HepG2 (cell line): ENCODE data around the gene GNG7. TPM values are rescaled to one million over a fixed set of nuclear protein-coding genes. Genes with fewer than 3 reads are reported as not detected.
"Not testable (repeated sequence)": the region's sequence is repeated elsewhere in the genome, so short reads cannot be mapped to it uniquely, and the experiment has no call there.

Source experiments
- ATAC-seq: fragments of 200-7000 bp; cut with Tn5 transposase; 3 replicates; pipeline ENCODE4 v1.9.1; 2020; ENCODE audit warnings: mild to moderate bottlenecking, moderate library complexity
- BruUV-seq: library from RNA; stranded (reverse); fragments of 400-500 nt; replicated peaks from 2 replicates; lab custom pipeline; 2021; lab: Mats Ljungman, UMichigan
- CTCF ChIA-PET: fragments of 300-600 bp; formaldehyde crosslinking; extraction: SDS; loops from one replicate; lab custom pipeline; 2021; ENCODE audit warnings: low total read pairs, inconsistent platforms, low intra/inter-chr PET ratio; lab: Yijun Ruan, JAX
- POLR2A ChIA-PET: fragments of 350-600 bp; sonication (Branson Sonifier 250); formaldehyde crosslinking; loops from one replicate; lab custom pipeline; 2020; ENCODE audit warnings: antibody characterized with exemption, inconsistent platforms; lab: Yijun Ruan, JAX
- DNase-seq: peaks from one replicate; pipeline ENCODE4 v3.0.0-alpha.2; 2015; ENCODE audit warnings: low spot score
- FAIRE-seq: peaks from 3 replicates; lab custom pipeline; 2011; peaks lifted over from hg19 to GRCh38; lab: Jason Lieb, UNC
- H2AFZ ChIP-seq: one replicate; pipeline ENCODE4 v1.6.1; 2011; ENCODE audit warnings: low read length, inconsistent platforms
- H3K27ac ChIP-seq: fragments of 300-600 bp; 3 replicates; pipeline ENCODE4 v1.8.0; 2011; ENCODE audit warnings: mixed run types, mild to moderate bottlenecking, mixed read lengths, low read length, inconsistent platforms; ENCODE audit not compliant: insufficient read depth; ENCODE audit errors: extremely low read length
- H3K27me3 ChIP-seq, 2 experiments: fragments of 200-600 bp in 1 of 2; 2 replicates in 1 of 2; 3 replicates in 1 of 2; pipeline versions ENCODE4 v1.6.0 to v1.8.0; 2011; ENCODE audit warnings: low read length in 2 of 2, mild to moderate bottlenecking in 2 of 2, moderate library complexity in 2 of 2, inconsistent platforms in 1 of 2; ENCODE audit not compliant: insufficient read depth in 2 of 2, control insufficient read depth in 1 of 2
- H3K36me3 ChIP-seq, 2 experiments: fragments of 200-600 bp in 1 of 2; replicated peaks in 1 of 2; 2 replicates in 1 of 2; 3 replicates in 1 of 2; pipeline versions ENCODE4 v1.5.1 to v1.8.0; 2011; ENCODE audit warnings: low read length in 2 of 2, inconsistent platforms in 1 of 2; ENCODE audit not compliant: insufficient read depth in 2 of 2, control insufficient read depth in 1 of 2
- H3K4me1 ChIP-seq: 2 replicates; pipeline ENCODE4 v1.5.1; 2012; ENCODE audit warnings: low read length, inconsistent platforms; ENCODE audit not compliant: insufficient read depth
- H3K4me2 ChIP-seq: 2 replicates; pipeline ENCODE4 v1.6.0; 2011; ENCODE audit warnings: low read depth, low read length, inconsistent platforms
- H3K4me3 ChIP-seq, 3 experiments: fragments of 200-600 bp in 1 of 3; sonication (generic), shearing (Covaris generic) in 1 of 3; replicated peaks in 1 of 3; 2 replicates each; pipeline ENCODE4 v1.5.1; 2011 to 2016; ENCODE audit warnings: low read length in 3 of 3, inconsistent platforms in 2 of 3, low read depth in 2 of 3, mild to moderate bottlenecking in 2 of 3, control low read depth in 1 of 3, mixed read lengths in 1 of 3; ENCODE audit not compliant: insufficient read depth in 1 of 3
- H3K79me2 ChIP-seq: one replicate; pipeline ENCODE4 v1.6.1; 2011; ENCODE audit warnings: low read length, inconsistent platforms; ENCODE audit not compliant: insufficient read depth
- H3K9ac ChIP-seq: 2 replicates; pipeline ENCODE4 v1.6.0; 2011; ENCODE audit warnings: mild to moderate bottlenecking, low read depth, low read length, inconsistent platforms; ENCODE audit not compliant: insufficient read depth
- H3K9me3 ChIP-seq: 2 replicates; pipeline ENCODE4 v1.5.1; 2012; ENCODE audit warnings: mild to moderate bottlenecking, low read length
- H4K20me1 ChIP-seq: 2 replicates; pipeline ENCODE4 v1.6.0; 2011; ENCODE audit warnings: inconsistent platforms, mild to moderate bottlenecking, low read length, moderate library complexity; ENCODE audit not compliant: insufficient read depth
- ADNP ChIP-seq: sonication (generic); formaldehyde crosslinking; IDR thresholded peaks from 2 replicates; pipeline ENCODE4 v1.4.0; 2020; ENCODE audit warnings: missing genetic modification reagents
- CREB1 ChIP-seq, 2 experiments: fragments of 450-650 bp in 1 of 2; IDR thresholded peaks; 2 replicates each; pipeline ENCODE4 v1.6.1; 2016 to 2017; ENCODE audit warnings: control low read depth in 1 of 2, mild to moderate bottlenecking in 1 of 2, missing compliant biosample characterization in 1 of 2, missing genetic modification characterization in 1 of 2
- DPF2 ChIP-seq: sonication (generic); formaldehyde crosslinking; IDR thresholded peaks from 2 replicates; pipeline ENCODE4 v1.4.0; 2020; ENCODE audit warnings: mild to moderate bottlenecking, low read depth, missing genetic modification reagents, borderline replicate concordance
- FOSL2 ChIP-seq: sonication (generic); formaldehyde crosslinking; IDR thresholded peaks from 2 replicates; pipeline ENCODE4 v1.4.0; 2020; ENCODE audit warnings: missing genetic modification reagents
- HHEX ChIP-seq: IDR thresholded peaks from 2 replicates; pipeline ENCODE4 v1.6.1; 2016; ENCODE audit warnings: control low read depth
- JUND ChIP-seq: sonication (generic); formaldehyde crosslinking; IDR thresholded peaks from 2 replicates; pipeline ENCODE4 v1.8.0; 2022; ENCODE audit warnings: mild to moderate bottlenecking, missing genetic modification reagents
- KDM1A ChIP-seq: IDR thresholded peaks from 2 replicates; pipeline ENCODE4 v1.6.1; 2016; ENCODE audit warnings: missing compliant biosample characterization
- MAFF ChIP-seq: IDR thresholded peaks from 2 replicates; pipeline ENCODE4 v1.6.1; 2011; ENCODE audit warnings: low read depth, low read length, improper control_type of control experiment
- MAFK ChIP-seq, 2 experiments: IDR thresholded peaks in 1 of 2; conservative IDR thresholded peaks in 1 of 2; 2 replicates each; pipeline ENCODE4 v1.6.1; 2011; ENCODE audit warnings: improper control_type of control experiment in 2 of 2, low read length in 2 of 2
- RCOR2 ChIP-seq: IDR thresholded peaks from 2 replicates; pipeline ENCODE4 v1.6.1; 2016; ENCODE audit warnings: missing biosample characterization, missing genetic modification reagents
- RXRA ChIP-seq: sonication (generic); formaldehyde crosslinking; IDR thresholded peaks from 2 replicates; pipeline ENCODE4 v1.5.1; 2020; ENCODE audit warnings: missing genetic modification reagents
- ZFP36 ChIP-seq: fragments of 150-350 bp; IDR thresholded peaks from 2 replicates; pipeline ENCODE4 v1.6.1; 2018; ENCODE audit warnings: borderline replicate concordance, low read length, low read depth; ENCODE audit not compliant: partially characterized antibody
- ZMYM3 ChIP-seq: sonication (generic); formaldehyde crosslinking; IDR thresholded peaks from 2 replicates; pipeline ENCODE4 v1.5.1; 2020; ENCODE audit warnings: mild to moderate bottlenecking, missing genetic modification reagents
- ZNF136 ChIP-seq: sonication (generic); formaldehyde crosslinking; IDR thresholded peaks from 2 replicates; pipeline ENCODE4 v1.8.1; 2022; ENCODE audit warnings: low read depth, mild to moderate bottlenecking, moderate library complexity, missing genetic modification reagents
- ZNF460 ChIP-seq: sonication (generic); formaldehyde crosslinking; IDR thresholded peaks from 2 replicates; pipeline ENCODE4 v1.5.1; 2020; ENCODE audit warnings: missing genetic modification reagents, mild to moderate bottlenecking, borderline replicate concordance
- ZNF768 ChIP-seq: sonication (generic); formaldehyde crosslinking; IDR thresholded peaks from 2 replicates; pipeline ENCODE4 v1.4.0; 2020; ENCODE audit warnings: missing genetic modification reagents
- whole genome bisulfite sequencing: methylation state at CpG from one replicate; pipeline ENCODE4 v1.1.6; 2017; ENCODE audit warnings: low lambda C conversion rate; 5-methylcytosine and 5-hydroxymethylcytosine counted together
- in situ Hi-C: cut with HindIII; loops from 2 replicates; pipeline ENCODE4 v1.10.0; 2017; ENCODE audit warnings: low pct_unique_long_range_greater_than_20kb; ENCODE audit not compliant: extremely low pct_ligation_motif_present
- intact Hi-C: fragments of 100-400 bp; cut with micrococcal nuclease; formaldehyde crosslinking; loops from one replicate; pipeline ENCODE4 v1.10.0; 2022; ENCODE audit not compliant: unreplicated experiment
- polyA plus RNA-seq, 8 experiments: library from polyadenylated mRNA; depleted of rRNA in 3 of 8; stranded (reverse) in 7 of 8; unstranded in 1 of 8; fragments of >200 nt; fragmentation: Illumina TruSeq in 4 of 8; extraction: Trizol in 4 of 8; gene quantifications; 2 replicates each; pipeline versions ENCODE4 v1.2.1 to v1.2.3, GENCODE V29; 2011 to 2016; ENCODE audit warnings: low read depth in 4 of 8, missing spikeins in 1 of 8, mixed read lengths in 1 of 8; ENCODE audit not compliant: insufficient read depth in 1 of 8
- total RNA-seq, 5 experiments: library from RNA; depleted of rRNA; stranded (reverse); fragments of >200 nt; fragmentation: Illumina TruSeq; extraction: Trizol; gene quantifications; 2 replicates each; pipeline ENCODE4 v1.2.3, GENCODE V29; 2016; ENCODE audit warnings: low read depth in 1 of 5
- TF ChIP-seq, protein P1 (sequence below): sonication (generic); formaldehyde crosslinking; IDR thresholded peaks from 2 replicates; pipeline ENCODE4 v1.4.0; 2020; ENCODE audit warnings: missing genetic modification reagents, mild to moderate bottlenecking, borderline replicate concordance

Gene GNG7
- total and polyA plus RNA-seq, 2 of the 13 experiments (the other 11 are each of a cell fraction or from before 2014, with no cell fraction given), result 1.4 to 3.3 TPM

DNA sequence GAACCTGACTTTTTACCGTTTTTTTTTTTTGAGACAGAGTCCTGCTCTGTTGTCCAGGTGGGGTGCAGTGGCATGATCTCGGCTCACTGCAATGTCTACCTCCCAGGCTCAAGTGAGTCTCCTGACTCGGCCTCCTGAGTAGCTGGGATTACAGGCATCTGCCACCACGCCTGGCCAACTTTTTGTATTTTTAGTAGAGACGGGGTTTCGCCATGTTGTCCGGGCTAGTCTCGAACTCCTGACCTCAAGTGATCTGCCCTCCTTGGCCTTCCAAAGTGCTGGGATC lies 232.6 kb downstream of the GNG7 start:
- Histone ChIP-seq H3K4me1 (peaks cover 30% of the 10 kb centered on the region), H3K4me3 (peak overlapping the region in 1 of 3 experiments; percentile 51; a peak in 1 of 6 replicates), H3K4me2 (peak overlapping the region; percentile 74)
- intact Hi-C loops, DNase-seq, FAIRE-seq, H3K9ac ChIP-seq, ATAC-seq, H3K27ac ChIP-seq, H3K27me3 ChIP-seq, BruUV-seq, H4K20me1 ChIP-seq, H3K79me2 ChIP-seq, CTCF ChIA-PET, H3K36me3 ChIP-seq, in situ Hi-C loops, H3K9me3 ChIP-seq, H2AFZ ChIP-seq: not testable (repeated sequence)
- 14% methylated on average over 8 of the region's 8 CpGs for WGBS
- TF ChIP-seq, protein P1, sequence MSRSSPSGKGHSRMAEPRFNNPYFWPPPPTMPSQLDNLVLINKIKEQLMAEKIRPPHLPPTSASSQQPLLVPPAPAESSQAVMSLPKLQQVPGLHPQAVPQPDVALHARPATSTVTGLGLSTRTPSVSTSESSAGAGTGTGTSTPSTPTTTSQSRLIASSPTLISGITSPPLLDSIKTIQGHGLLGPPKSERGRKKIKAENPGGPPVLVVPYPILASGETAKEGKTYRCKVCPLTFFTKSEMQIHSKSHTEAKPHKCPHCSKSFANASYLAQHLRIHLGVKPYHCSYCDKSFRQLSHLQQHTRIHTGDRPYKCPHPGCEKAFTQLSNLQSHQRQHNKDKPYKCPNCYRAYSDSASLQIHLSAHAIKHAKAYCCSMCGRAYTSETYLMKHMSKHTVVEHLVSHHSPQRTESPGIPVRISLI (CRISPR knock-in tag), result 0 out of 2 replicates have a peak, but pooled peaks have one; percentile 19
- POLR2A ChIA-PET, result interaction anchor here (0.7 to 1.4 kb wide), 3 partner anchors 77 to 118 kb away, joined by 3 to 5 read pairs (median 3); no protein-coding TSS in a partner anchor

DNA sequence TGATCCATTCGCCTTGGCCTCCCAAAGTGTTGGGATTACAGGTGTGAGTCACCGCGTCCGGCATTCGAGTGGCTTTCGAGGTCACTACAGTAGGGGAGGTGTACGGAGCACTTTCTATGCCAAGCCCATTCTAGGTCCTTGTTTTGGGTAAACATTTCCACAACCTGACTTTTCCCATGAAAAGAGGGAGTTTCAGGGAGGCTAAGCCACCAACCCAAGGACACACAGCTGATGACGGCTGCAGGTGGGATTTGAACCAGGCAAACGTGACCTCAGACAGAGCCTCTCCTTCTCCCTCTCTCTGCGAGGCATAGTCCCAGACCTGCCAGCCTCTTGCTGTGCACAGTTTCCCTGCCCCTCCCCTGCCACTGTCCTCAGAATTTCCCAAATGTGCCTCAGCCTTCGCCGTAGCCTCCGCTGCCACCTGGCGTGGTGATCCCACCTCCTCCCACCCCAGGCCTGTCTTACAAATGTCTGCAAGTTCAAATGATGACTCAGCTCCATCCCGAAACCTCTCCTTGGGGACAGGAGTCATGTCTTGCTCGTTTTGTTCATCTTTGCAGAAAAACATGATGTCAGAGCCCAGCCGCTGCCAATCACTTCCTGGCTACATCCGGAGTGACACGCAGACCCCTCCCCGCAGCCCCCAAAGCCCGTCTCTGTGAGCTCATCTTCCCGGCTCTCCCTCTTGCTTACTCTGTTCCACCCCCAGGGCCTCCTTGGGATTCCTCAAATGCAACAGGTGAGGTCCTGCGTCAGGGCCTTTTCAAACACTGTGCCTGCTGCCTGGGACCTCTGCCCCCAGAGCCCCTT lies 233.2 kb downstream of the GNG7 start:
- Histone ChIP-seq H3K36me3 (no peaks in the 10 kb centered on the region), H3K27me3 (no peaks in the 10 kb centered on the region; a peak in 1 of 5 replicates), H3K27ac (no peak overlapping the region), H3K4me1 (peaks cover 30% of the 10 kb centered on the region), H3K4me3 (peak overlapping the region in 1 of 3 experiments; percentile 51; a peak in 1 of 6 replicates), H3K9me3 (no peaks in the 10 kb centered on the region), H2AFZ (no peak overlapping the region), H3K79me2 (no peaks in the 10 kb centered on the region), H3K9ac (no peak overlapping the region), H3K4me2 (peak overlapping the region; percentile 74), H4K20me1 (no peaks in the 10 kb centered on the region)
- in situ Hi-C loops, result no loop called here
- ATAC-seq (peak; percentile 33), DNase-seq (no peak), FAIRE-seq (no peak)
- POLR2A ChIA-PET, result interaction anchor here (1.4 kb wide), 1 partner anchor 119 kb away, joined by 3 read pairs; no protein-coding TSS in a partner anchor
- CTCF ChIA-PET, result no interaction called here
- intact Hi-C loops, result no loop called here
- whole genome bisulfite sequencing, result 11% methylated on average over 18 of the region's 23 CpGs
- BruUV-seq, result no TSS peak
- TF ChIP-seq RXRA (CRISPR knock-in tag) (0 out of 2 replicates have a peak, but pooled peaks have one; percentile 31), ZNF460 (peak; percentile 43; the same call in 1 of the 2 replicates), FOSL2 (CRISPR knock-in tag) (peak; percentile 83), DPF2 (CRISPR knock-in tag) (no peak), CREB1 (IDR thresholded peaks at IDR 0.05) (0 out of 2 replicates have a peak, but pooled peaks have one; percentile 13), CREB1 (CRISPR knock-in tag; IDR thresholded peaks at IDR 0.05) (no peak), ZMYM3 (CRISPR knock-in tag) (peak; percentile 84), HHEX (CRISPR knock-in tag) (no peak), ADNP (CRISPR knock-in tag) (0 out of 2 replicates have a peak, but pooled peaks have one; percentile 25), KDM1A (CRISPR knock-in tag) (0 out of 2 replicates have a peak, but pooled peaks have one; percentile 61), ZFP36 (peak; percentile 40), MAFF (peak; percentile 48; the same call in 1 of the 2 replicates), ZNF768 (CRISPR knock-in tag) (peak; percentile 99), JUND (CRISPR knock-in tag) (peak; percentile 64; the same call in 1 of the 2 replicates), MAFK (conservative IDR thresholded peaks at IDR 0.05 in 1 of 2, IDR thresholded peaks at IDR 0.05 in 1 of 2; ENCODE audit: low read length in 2 of 2) (peak; percentile 70 to 71; a peak in 3 of 4 replicates), RCOR2 (CRISPR knock-in tag) (peak; percentile 39; the same call in 1 of the 2 replicates), ZNF136 (CRISPR knock-in tag) (no peak)
